OCI-LY1 (cell line): ENCODE measurements around the gene MPP3.

Experiments used
- CTCF ChIP-seq: fragments of 200-600 bp; sonication (generic), shearing (Covaris generic); IDR thresholded peaks from 2 replicates; pipeline ENCODE4 v1.5.1; 2017; ENCODE audit warnings: mild to moderate bottlenecking, antibody characterized with exemption, low read length, moderate library complexity, mixed read lengths
- EZH2 ChIP-seq: fragments of 200-600 bp; sonication (generic), shearing (Covaris generic); IDR thresholded peaks from 2 replicates; pipeline ENCODE4 v1.8.0; 2017; ENCODE audit warnings: borderline replicate concordance, mixed run types, mild to moderate bottlenecking, antibody characterized with exemption, low read length, moderate library complexity, mixed read lengths

GRCh38 chr17:43880420-43880991 is 47.6 kb upstream of the MPP3 start:
- peak; percentile 76 for TF ChIP-seq CTCF
- TF ChIP-seq EZH2: no peak
